K562 (cell line): ENCODE measurements around the gene ATP8B4.

ENCODE experiments used
- BCLAF1 ChIP-seq, 2 experiments: fragments of 450-650 bp in 1 of 2; IDR thresholded peaks; 2 replicates each; pipeline ENCODE4 v1.6.1; 2011 to 2017; ENCODE audit warnings: low read depth in 2 of 2, antibody characterized with exemption in 1 of 2, borderline replicate concordance in 1 of 2, low read length in 1 of 2, mild to moderate bottlenecking in 1 of 2, mixed read lengths in 1 of 2; ENCODE audit not compliant: control insufficient read depth in 1 of 2
- CHD4 ChIP-seq: fragments of 200-600 bp; sonication (generic); IDR thresholded peaks from 3 replicates; pipeline ENCODE4 v1.6.1; 2012; ENCODE audit warnings: low read depth, mild to moderate bottlenecking, mixed read lengths, low read length, inconsistent platforms; ENCODE audit not compliant: insufficient read depth, insufficient replicate concordance, poor library complexity, severe bottlenecking
- GMEB1 ChIP-seq: fragments of 250-450 bp; sonication (Bioruptor Pico); IDR thresholded peaks from 2 replicates; pipeline ENCODE4 v1.4.0; 2020; ENCODE audit warnings: mild to moderate bottlenecking
- HDAC2 ChIP-seq: fragments of 450-650 bp; IDR thresholded peaks from 2 replicates; pipeline ENCODE4 v1.6.1; 2016; ENCODE audit warnings: mild to moderate bottlenecking
- KLF13 ChIP-seq: fragments of 450-650 bp; IDR thresholded peaks from 2 replicates; pipeline ENCODE4 v1.6.1; 2016; ENCODE audit warnings: missing genetic modification characterization, low read depth, mild to moderate bottlenecking, missing compliant biosample characterization, moderate library complexity, borderline replicate concordance
- LARP7 ChIP-seq: fragments of 450-650 bp; IDR thresholded peaks from 2 replicates; pipeline ENCODE4 v1.6.1; 2016
- NCOA2 ChIP-seq, 2 experiments: fragments of 450-650 bp; IDR thresholded peaks; 2 replicates each; pipeline ENCODE4 v1.6.1; 2018; ENCODE audit warnings: mild to moderate bottlenecking in 2 of 2, moderate library complexity in 1 of 2; ENCODE audit not compliant: partially characterized antibody in 2 of 2
- OTX1 ChIP-seq: fragments of 450-650 bp; formaldehyde crosslinking; IDR thresholded peaks from 2 replicates; pipeline ENCODE4 v1.4.0; 2022; ENCODE audit warnings: mild to moderate bottlenecking
- POLR2A ChIP-seq: fragments of 450-650 bp; conservative IDR thresholded peaks from 2 replicates; pipeline ENCODE4 v1.6.1; 2016
- ZNF589 ChIP-seq: fragments of 200-800 bp; sonication (Bioruptor generic); IDR thresholded peaks from 2 replicates; pipeline ENCODE4 v1.6.1; 2016; ENCODE audit warnings: low read depth, missing genetic modification characterization, missing compliant biosample characterization
- TF ChIP-seq, protein P1 (sequence below), 3 experiments: IDR thresholded peaks in 2 of 3; conservative IDR thresholded peaks in 1 of 3; 2 replicates each; pipeline ENCODE4 v1.5.1; 2011 to 2012; ENCODE audit warnings: low read length in 3 of 3, mild to moderate bottlenecking in 3 of 3, control low read depth in 2 of 3, improper control_type of control experiment in 1 of 3, inconsistent platforms in 1 of 3, low read depth in 1 of 3, mixed read lengths in 1 of 3, moderate library complexity in 1 of 3; ENCODE audit not compliant: insufficient read depth in 2 of 3

GRCh38 chr15:50071551-50072258, 47.3 kb downstream of the ATP8B4 start:
- TF ChIP-seq OTX1 (CRISPR knock-in tag), result no peak
- no peak for TF ChIP-seq HDAC2
- TF ChIP-seq BCLAF1 (IDR thresholded peaks at IDR 0.05; ENCODE audit: borderline replicate concordance in 1 of 2, control insufficient read depth in 1 of 2, low read depth in 2 of 2, low read length in 1 of 2), result no peak
- no peak for TF ChIP-seq CHD4
- TF ChIP-seq KLF13, result no peak
- no peak for TF ChIP-seq ZNF589 (CRISPR knock-in tag)
- no peak for TF ChIP-seq POLR2A
- TF ChIP-seq LARP7, result no peak
- TF ChIP-seq NCOA2 (IDR thresholded peaks at IDR 0.05; ENCODE audit: partially characterized antibody in 2 of 2), result no peak
- TF ChIP-seq, protein P1, sequence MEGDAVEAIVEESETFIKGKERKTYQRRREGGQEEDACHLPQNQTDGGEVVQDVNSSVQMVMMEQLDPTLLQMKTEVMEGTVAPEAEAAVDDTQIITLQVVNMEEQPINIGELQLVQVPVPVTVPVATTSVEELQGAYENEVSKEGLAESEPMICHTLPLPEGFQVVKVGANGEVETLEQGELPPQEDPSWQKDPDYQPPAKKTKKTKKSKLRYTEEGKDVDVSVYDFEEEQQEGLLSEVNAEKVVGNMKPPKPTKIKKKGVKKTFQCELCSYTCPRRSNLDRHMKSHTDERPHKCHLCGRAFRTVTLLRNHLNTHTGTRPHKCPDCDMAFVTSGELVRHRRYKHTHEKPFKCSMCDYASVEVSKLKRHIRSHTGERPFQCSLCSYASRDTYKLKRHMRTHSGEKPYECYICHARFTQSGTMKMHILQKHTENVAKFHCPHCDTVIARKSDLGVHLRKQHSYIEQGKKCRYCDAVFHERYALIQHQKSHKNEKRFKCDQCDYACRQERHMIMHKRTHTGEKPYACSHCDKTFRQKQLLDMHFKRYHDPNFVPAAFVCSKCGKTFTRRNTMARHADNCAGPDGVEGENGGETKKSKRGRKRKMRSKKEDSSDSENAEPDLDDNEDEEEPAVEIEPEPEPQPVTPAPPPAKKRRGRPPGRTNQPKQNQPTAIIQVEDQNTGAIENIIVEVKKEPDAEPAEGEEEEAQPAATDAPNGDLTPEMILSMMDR (IDR thresholded peaks at IDR 0.05 in 2 of 3, conservative IDR thresholded peaks at IDR 0.05 in 1 of 3; ENCODE audit: insufficient read depth in 2 of 3, low read depth in 1 of 3, low read length in 3 of 3), result no peak
- no peak for TF ChIP-seq GMEB1 (CRISPR knock-in tag)
